ENCODE measurements around the gene CLDN6.

DNA sequence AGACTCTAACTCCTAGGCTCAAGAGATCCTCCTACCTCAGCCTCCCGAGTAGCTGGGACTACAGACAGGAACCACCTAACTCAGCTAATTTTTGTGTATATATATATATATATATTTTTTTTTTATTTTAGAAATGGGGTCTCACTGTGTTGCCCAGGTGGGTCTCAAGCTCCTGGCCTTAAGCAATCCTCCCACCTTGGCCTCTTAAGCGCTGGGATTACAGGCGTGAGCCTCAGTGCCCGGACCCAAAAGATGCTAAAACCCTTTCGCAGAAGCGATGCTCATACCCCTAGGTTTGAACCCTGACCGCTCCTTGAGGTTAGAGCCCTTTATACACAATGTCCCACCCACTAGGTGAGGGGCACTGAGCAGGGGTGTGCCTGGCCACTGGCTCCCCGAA, 7.5 kb downstream of the CLDN6 start:
- TF ChIP-seq CTCF (conservative IDR thresholded peaks at IDR 0.05; ENCODE audit: low read length), result no peak
- TF ChIP-seq EZH2phosphoT487 (IDR thresholded peaks at IDR 0.05; ENCODE audit: borderline replicate concordance, low read depth, low read length), result no peak
